PC-3 (cell line): ENCODE results near the gene RXFP3.

ENCODE experiments used
- EZH2 ChIP-seq: fragments of 300-600 bp; sonication (generic); IDR thresholded peaks from one replicate; pipeline ENCODE4 v1.6.1; 2017; ENCODE audit warnings: antibody characterized with exemption, mild to moderate bottlenecking, low read length; ENCODE audit not compliant: unreplicated experiment
- EZH2phosphoT487 ChIP-seq: fragments of 300-600 bp; sonication (generic); IDR thresholded peaks from 2 replicates; pipeline ENCODE4 v1.6.1; 2018; ENCODE audit warnings: mild to moderate bottlenecking, antibody characterized with exemption, low read length, borderline replicate concordance
- TF ChIP-seq, protein P1 (sequence below): fragments of 300-600 bp; sonication (generic); conservative IDR thresholded peaks from 2 replicates; pipeline ENCODE4 v1.5.1; 2017; ENCODE audit warnings: antibody characterized with exemption, low read depth, mild to moderate bottlenecking, low read length

DNA sequence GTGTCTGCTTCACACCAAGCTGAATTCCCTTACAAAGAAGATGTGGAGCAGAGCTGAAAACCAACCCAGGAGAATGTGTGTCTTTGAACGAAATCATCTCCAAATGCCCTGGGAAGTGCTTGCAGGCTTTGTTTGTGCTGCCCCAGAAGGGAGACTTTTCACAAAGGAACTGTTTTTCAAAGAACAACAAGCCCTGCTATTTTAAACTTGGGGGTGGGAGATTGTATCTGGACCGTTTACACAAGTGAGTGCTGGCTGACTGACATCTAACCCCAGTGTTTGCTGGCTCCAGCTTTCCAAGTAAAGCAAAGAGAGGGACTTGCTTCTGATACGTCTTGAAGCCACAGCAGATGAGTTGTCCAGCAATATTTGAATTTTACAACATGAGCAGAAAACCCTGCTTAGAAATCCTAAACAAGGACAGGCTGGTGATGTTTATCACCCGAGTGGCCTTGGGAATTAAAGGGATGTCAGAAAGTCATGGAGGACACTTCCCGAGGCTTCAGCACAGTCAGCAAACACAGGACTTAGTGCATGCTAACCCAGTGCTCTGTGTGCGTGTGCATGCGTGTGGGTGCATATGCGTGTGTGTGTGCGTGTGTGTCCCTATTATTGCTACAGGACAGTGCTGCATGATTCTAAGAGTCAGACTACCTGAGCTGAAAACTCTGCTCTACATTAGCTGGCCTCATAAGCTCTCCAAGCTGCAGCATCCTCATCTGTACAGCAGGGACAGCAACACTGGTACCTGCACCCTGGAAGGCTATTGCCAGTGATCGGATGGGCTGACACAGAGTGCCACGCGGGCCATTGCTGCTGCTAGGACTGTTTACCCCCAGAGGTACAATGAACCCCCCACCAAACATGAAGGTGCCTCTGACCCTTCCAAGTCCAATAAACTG, 45.8 kb upstream of the RXFP3 start:
- TF ChIP-seq, protein P1, sequence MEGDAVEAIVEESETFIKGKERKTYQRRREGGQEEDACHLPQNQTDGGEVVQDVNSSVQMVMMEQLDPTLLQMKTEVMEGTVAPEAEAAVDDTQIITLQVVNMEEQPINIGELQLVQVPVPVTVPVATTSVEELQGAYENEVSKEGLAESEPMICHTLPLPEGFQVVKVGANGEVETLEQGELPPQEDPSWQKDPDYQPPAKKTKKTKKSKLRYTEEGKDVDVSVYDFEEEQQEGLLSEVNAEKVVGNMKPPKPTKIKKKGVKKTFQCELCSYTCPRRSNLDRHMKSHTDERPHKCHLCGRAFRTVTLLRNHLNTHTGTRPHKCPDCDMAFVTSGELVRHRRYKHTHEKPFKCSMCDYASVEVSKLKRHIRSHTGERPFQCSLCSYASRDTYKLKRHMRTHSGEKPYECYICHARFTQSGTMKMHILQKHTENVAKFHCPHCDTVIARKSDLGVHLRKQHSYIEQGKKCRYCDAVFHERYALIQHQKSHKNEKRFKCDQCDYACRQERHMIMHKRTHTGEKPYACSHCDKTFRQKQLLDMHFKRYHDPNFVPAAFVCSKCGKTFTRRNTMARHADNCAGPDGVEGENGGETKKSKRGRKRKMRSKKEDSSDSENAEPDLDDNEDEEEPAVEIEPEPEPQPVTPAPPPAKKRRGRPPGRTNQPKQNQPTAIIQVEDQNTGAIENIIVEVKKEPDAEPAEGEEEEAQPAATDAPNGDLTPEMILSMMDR = no peak
- TF ChIP-seq EZH2phosphoT487 = no peak
- TF ChIP-seq EZH2 = no peak
